Measurements from ENCODE around the gene NCAN. TPM values are rescaled to one million over a fixed set of nuclear protein-coding genes. Genes with fewer than 3 reads are reported as not detected.

Gene NCAN
- total and polyA plus RNA-seq, 2 of the 4 experiments (the other 2 are of a cell fraction), result not detected

- H2AK5ac ChIP-seq (ENCODE audit: low read depth, low read length), result no peak overlapping the region
- no peak for ATAC-seq (ENCODE audit: low read depth)
- no peak overlapping the region for H3K4ac ChIP-seq (ENCODE audit: low read depth, low read length)
- H2BK5ac ChIP-seq (ENCODE audit: low read depth, low read length, poor library complexity, severe bottlenecking), result no peak overlapping the region
- H3K36me3 ChIP-seq (ENCODE audit: control insufficient read depth, insufficient read depth, low read length), result no peaks in the 10 kb centered on the region
- dilution Hi-C loops (cut with HindIII; ENCODE audit: low sequenced_read_pairs, unreplicated experiment) (no loop called here), intact Hi-C loops (cut with micrococcal nuclease) (no loop called here), in situ Hi-C loops (cut with MboI; ENCODE audit: low sequenced_read_pairs) (no loop called here)
- H2BK120ac ChIP-seq (ENCODE audit: low read depth, low read length), result no peak overlapping the region
- CTCF ChIA-PET, result no interaction called here
- POLR2A ChIA-PET (ENCODE audit: unreplicated experiment), result no interaction called here
- no peak for DNase-seq
- H3K4me2 ChIP-seq (ENCODE audit: low read depth, low read length), result no peak overlapping the region
- no peaks in the 10 kb centered on the region for H3K9me3 ChIP-seq (ENCODE audit: control insufficient read depth, insufficient read depth, low read length)
- no peak overlapping the region for H4K91ac ChIP-seq (ENCODE audit: insufficient read depth, low read depth, low read length)
- TF ChIP-seq FOS (IDR thresholded peaks at IDR 0.05; ENCODE audit: low read depth, low read length), result no peak
- no peak for TF ChIP-seq NFE2L2 (IDR thresholded peaks at IDR 0.05; ENCODE audit: low read depth, low read length)
- TF ChIP-seq USF2 (IDR thresholded peaks at IDR 0.05; ENCODE audit: low read depth, low read length), result no peak
- TF ChIP-seq SMC3 (IDR thresholded peaks at IDR 0.05; ENCODE audit: low read depth, low read length), result no peak
- TF ChIP-seq ELK1 (IDR thresholded peaks at IDR 0.05; ENCODE audit: borderline replicate concordance, low read depth, low read length), result no peak
- no peak for TF ChIP-seq CHD1 (IDR thresholded peaks at IDR 0.05; ENCODE audit: low read depth, low read length)
- no peak for TF ChIP-seq RFX5 (IDR thresholded peaks at IDR 0.05; ENCODE audit: low read depth, low read length)
- TF ChIP-seq CEBPB (IDR thresholded peaks at IDR 0.05; ENCODE audit: low read depth, low read length), result no peak
- TF ChIP-seq BHLHE40 (IDR thresholded peaks at IDR 0.05; ENCODE audit: low read depth, low read length), result no peak
- TF ChIP-seq MAFK (IDR thresholded peaks at IDR 0.05; ENCODE audit: low read depth, low read length), result no peak
- no peak overlapping the region for H3K18ac ChIP-seq (ENCODE audit: low read depth, low read length)
- no peak overlapping the region for H3K4me3 ChIP-seq (ENCODE audit: insufficient read depth, low read depth, low read length)
- peaks cover 2% of the 10 kb centered on the region; the same call in 1 of the 2 replicates for H4K20me1 ChIP-seq (ENCODE audit: insufficient read depth, low read length)
- no peak overlapping the region for H2AFZ ChIP-seq (replicated peaks; ENCODE audit: low read length, poor library complexity)
- peaks cover 39% of the 10 kb centered on the region for H3K27me3 ChIP-seq (ENCODE audit: control insufficient read depth, insufficient read depth, low read length)
- H3K9me1 ChIP-seq (ENCODE audit: insufficient read depth, low read length), result no peaks in the 10 kb centered on the region
- no peaks in the 10 kb centered on the region for H3K4me1 ChIP-seq (ENCODE audit: control insufficient read depth, insufficient read depth, low read length)
- no peak overlapping the region for H3K27ac ChIP-seq (ENCODE audit: insufficient read depth, low read length)
- no peak overlapping the region for H3K14ac ChIP-seq (replicated peaks; ENCODE audit: low read depth, low read length)
- no TSS peak for BruUV-seq (replicated peaks)
- no peak overlapping the region for H4K8ac ChIP-seq (ENCODE audit: low read depth in 2 of 2, low read length in 2 of 2)
- H3K9ac ChIP-seq (ENCODE audit: low read depth, low read length), result no peak overlapping the region
- H3K56ac ChIP-seq (ENCODE audit: extremely low read depth, insufficient read depth, low read length), result no peak overlapping the region
- no peak overlapping the region for H2BK15ac ChIP-seq (ENCODE audit: low read depth, low read length)
- no peaks in the 10 kb centered on the region for H3K79me1 ChIP-seq (ENCODE audit: low read depth in 1 of 2, low read length in 2 of 2)
- H4K5ac ChIP-seq (ENCODE audit: low read depth, low read length), result no peak overlapping the region
- 33% methylated on average over 1 of the region's 9 CpGs; no CpG with 5 or more reads in 1 of the 2 experiments for WGBS, 2 experiments (ENCODE audit: extremely low coverage in 2 of 2, insufficient read length in 1 of 2)
- H2BK20ac ChIP-seq (ENCODE audit: low read depth, low read length), result no peak overlapping the region
- no peak overlapping the region for H2AK9ac ChIP-seq (replicated peaks; ENCODE audit: low read depth, low read length, poor library complexity)
- no peak overlapping the region for H3K23ac ChIP-seq (ENCODE audit: low read depth, low read length)
These were observed 2.4 kb upstream of the NCAN start for GRCh38 chr19:19209372-19209771.
